Measurements from ENCODE around the gene LHX2. TPM values are rescaled to one million over a fixed set of nuclear protein-coding genes. Genes with fewer than 3 reads are reported as not detected.

LHX2 gene
- total and polyA plus RNA-seq, 9 donors, result 0.41 to 1.5 (median 0.68) TPM

- no peak overlapping the region for H3K27ac ChIP-seq (ENCODE audit: low read length)
- no peak overlapping the region for H3K4me3 ChIP-seq (ENCODE audit: low read length)
- DNase-seq, result no peak
- H3K27me3 ChIP-seq (ENCODE audit: control insufficient read depth, insufficient read depth, low read length), result peaks cover 91% of the 10 kb centered on the region
- peaks cover 23% of the 10 kb centered on the region for H3K4me1 ChIP-seq (ENCODE audit: control insufficient read depth, insufficient read depth, low read length)
- WGBS (ENCODE audit: insufficient coverage), result 28% methylated on average over 9 of the region's 15 CpGs
- H3K9me3 ChIP-seq (replicated peaks; ENCODE audit: control insufficient read depth, low read depth, low read length), result no peaks in the 10 kb centered on the region
- H3K36me3 ChIP-seq (ENCODE audit: control insufficient read depth, insufficient read depth, low read length), result no peaks in the 10 kb centered on the region
Measured at GRCh38 chr9:124019771-124020519, 8.4 kb downstream of the LHX2 start.

- 47% methylated on average over 21 of the region's 31 CpGs for WGBS (ENCODE audit: insufficient coverage)
- H3K4me3 ChIP-seq (ENCODE audit: low read length), result no peak overlapping the region
Measured at GRCh38 chr9:124020520-124021384, 9.2 kb downstream of the LHX2 start.

GRCh38 chr9:124021385-124021769 is 9.8 kb downstream of the LHX2 start:
- H3K27me3 ChIP-seq (ENCODE audit: control insufficient read depth, insufficient read depth, low read length), result peaks cover 83% of the 10 kb centered on the region
- no peak overlapping the region for H3K4me3 ChIP-seq (ENCODE audit: low read length)
- H3K36me3 ChIP-seq (ENCODE audit: control insufficient read depth, insufficient read depth, low read length), result no peaks in the 10 kb centered on the region
- no peaks in the 10 kb centered on the region for H3K9me3 ChIP-seq (replicated peaks; ENCODE audit: control insufficient read depth, low read depth, low read length)
- peaks cover 20% of the 10 kb centered on the region for H3K4me1 ChIP-seq (ENCODE audit: control insufficient read depth, insufficient read depth, low read length)
- no peak for DNase-seq
- no peak overlapping the region for H3K27ac ChIP-seq (ENCODE audit: low read length)
- WGBS (ENCODE audit: insufficient coverage), result 34% methylated on average over 2 of the region's 5 CpGs

More at GRCh38 chr9:124020520-124021384, 9.2 kb downstream of the LHX2 start:
- DNase-seq, result no peak
- Histone ChIP-seq H3K27ac (ENCODE audit: low read length) (no peak overlapping the region), H3K4me1 (ENCODE audit: control insufficient read depth, insufficient read depth, low read length) (peaks cover 22% of the 10 kb centered on the region), H3K36me3 (ENCODE audit: control insufficient read depth, insufficient read depth, low read length) (no peaks in the 10 kb centered on the region), H3K27me3 (ENCODE audit: control insufficient read depth, insufficient read depth, low read length) (peaks cover 87% of the 10 kb centered on the region), H3K9me3 (replicated peaks; ENCODE audit: control insufficient read depth, low read depth, low read length) (no peaks in the 10 kb centered on the region)

- WGBS (ENCODE audit: insufficient coverage), result 24% methylated on average over 25 of the region's 38 CpGs
- Histone ChIP-seq H3K36me3 (ENCODE audit: control insufficient read depth, insufficient read depth, low read length) (no peaks in the 10 kb centered on the region), H3K27me3 (ENCODE audit: control insufficient read depth, insufficient read depth, low read length) (peaks cover 72% of the 10 kb centered on the region), H3K27ac (ENCODE audit: low read length) (no peak overlapping the region), H3K4me1 (ENCODE audit: control insufficient read depth, insufficient read depth, low read length) (peaks cover 12% of the 10 kb centered on the region), H3K9me3 (replicated peaks; ENCODE audit: control insufficient read depth, low read depth, low read length) (no peaks in the 10 kb centered on the region), H3K4me3 (ENCODE audit: low read length) (no peak overlapping the region)
- no peak for DNase-seq
Measured at GRCh38 chr9:124022201-124023121, 10.9 kb downstream of the LHX2 start.

- DNase-seq, result no peak
- Histone ChIP-seq H3K27me3 (ENCODE audit: control insufficient read depth, insufficient read depth, low read length) (peaks cover 62% of the 10 kb centered on the region), H3K4me3 (ENCODE audit: low read length) (no peak overlapping the region), H3K27ac (ENCODE audit: low read length) (no peak overlapping the region), H3K36me3 (ENCODE audit: control insufficient read depth, insufficient read depth, low read length) (no peaks in the 10 kb centered on the region), H3K9me3 (replicated peaks; ENCODE audit: control insufficient read depth, low read depth, low read length) (no peaks in the 10 kb centered on the region), H3K4me1 (ENCODE audit: control insufficient read depth, insufficient read depth, low read length) (no peaks in the 10 kb centered on the region)
- no CpG with 5 or more reads among the region's 2 CpGs for WGBS (ENCODE audit: insufficient coverage)
Measured at GRCh38 chr9:124024107-124024506, 12.5 kb downstream of the LHX2 start.

- no peak for DNase-seq
- no peaks in the 10 kb centered on the region for H3K9me3 ChIP-seq (replicated peaks; ENCODE audit: control insufficient read depth, low read depth, low read length)
- no peaks in the 10 kb centered on the region for H3K36me3 ChIP-seq (ENCODE audit: control insufficient read depth, insufficient read depth, low read length)
- 48% methylated on average over 10 of the region's 12 CpGs for WGBS (ENCODE audit: insufficient coverage)
- no peak overlapping the region for H3K4me3 ChIP-seq (ENCODE audit: low read length)
- H3K27ac ChIP-seq (ENCODE audit: low read length), result no peak overlapping the region
- H3K27me3 ChIP-seq (ENCODE audit: control insufficient read depth, insufficient read depth, low read length), result peaks cover 48% of the 10 kb centered on the region
- H3K4me1 ChIP-seq (ENCODE audit: control insufficient read depth, insufficient read depth, low read length), result peaks cover 4% of the 10 kb centered on the region
Measured at GRCh38 chr9:124029617-124030016, 18.0 kb downstream of the LHX2 start.

- Histone ChIP-seq H3K27me3 (ENCODE audit: control insufficient read depth, insufficient read depth, low read length) (peaks cover 50% of the 10 kb centered on the region), H3K36me3 (ENCODE audit: control insufficient read depth, insufficient read depth, low read length) (no peaks in the 10 kb centered on the region), H3K4me3 (ENCODE audit: low read length) (no peak overlapping the region), H3K9me3 (replicated peaks; ENCODE audit: control insufficient read depth, low read depth, low read length) (no peaks in the 10 kb centered on the region), H3K27ac (ENCODE audit: low read length) (no peak overlapping the region), H3K4me1 (ENCODE audit: control insufficient read depth, insufficient read depth, low read length) (peaks cover 4% of the 10 kb centered on the region)
- DNase-seq, result no peak
- 54% methylated on average over 10 of the region's 16 CpGs for WGBS (ENCODE audit: insufficient coverage)
Measured at GRCh38 chr9:124030969-124031451, 19.4 kb downstream of the LHX2 start.

- 22% methylated on average over 24 of the region's 24 CpGs for WGBS (ENCODE audit: insufficient coverage)
- peaks cover 53% of the 10 kb centered on the region for H3K27me3 ChIP-seq (ENCODE audit: control insufficient read depth, insufficient read depth, low read length)
- no peak for DNase-seq
Measured at GRCh38 chr9:124032247-124032646, 20.7 kb downstream of the LHX2 start.

GRCh38 chr9:124033348-124033747 is 21.8 kb downstream of the LHX2 start:
- WGBS (ENCODE audit: insufficient coverage), result 100% methylated on average over 2 of the region's 5 CpGs
- no peaks in the 10 kb centered on the region for H3K9me3 ChIP-seq (replicated peaks; ENCODE audit: control insufficient read depth, low read depth, low read length)
- H3K27me3 ChIP-seq (ENCODE audit: control insufficient read depth, insufficient read depth, low read length), result peaks cover 58% of the 10 kb centered on the region
- peaks cover 4% of the 10 kb centered on the region for H3K4me1 ChIP-seq (ENCODE audit: control insufficient read depth, insufficient read depth, low read length)
- H3K4me3 ChIP-seq (ENCODE audit: low read length), result no peak overlapping the region
- H3K36me3 ChIP-seq (ENCODE audit: control insufficient read depth, insufficient read depth, low read length), result no peaks in the 10 kb centered on the region
- H3K27ac ChIP-seq (ENCODE audit: low read length), result no peak overlapping the region
- DNase-seq, result no peak

More at GRCh38 chr9:124032247-124032646, 20.7 kb downstream of the LHX2 start:
- Histone ChIP-seq H3K9me3 (replicated peaks; ENCODE audit: control insufficient read depth, low read depth, low read length) (no peaks in the 10 kb centered on the region), H3K4me3 (ENCODE audit: low read length) (no peak overlapping the region), H3K27ac (ENCODE audit: low read length) (no peak overlapping the region), H3K4me1 (ENCODE audit: control insufficient read depth, insufficient read depth, low read length) (peaks cover 4% of the 10 kb centered on the region), H3K36me3 (ENCODE audit: control insufficient read depth, insufficient read depth, low read length) (no peaks in the 10 kb centered on the region)

Measured in muscle of leg (tissue), 11 donors.